NT2/D1 (cell line): ENCODE results near the gene TTC31.

Source experiments
- SUZ12 ChIP-seq: IDR thresholded peaks from 2 replicates; pipeline ENCODE4 v1.6.1; 2011; ENCODE audit not compliant: insufficient read length, insufficient read depth; ENCODE audit errors: extremely low read depth
- YY1 ChIP-seq: IDR thresholded peaks from 2 replicates; pipeline ENCODE4 v1.6.1; 2011; ENCODE audit not compliant: insufficient read length, insufficient read depth
- ZNF274 ChIP-seq: IDR thresholded peaks from 2 replicates; pipeline ENCODE4 v1.6.1; 2011; ENCODE audit warnings: mild to moderate bottlenecking, low read depth, low read length

- no peak for TF ChIP-seq YY1
- no peak for TF ChIP-seq SUZ12
- no peak for TF ChIP-seq ZNF274
Observed at GRCh38 chr2:74504591-74504990, 21.7 kb downstream of the TTC31 start.
